ENCODE measurements around the gene ILKAP. TPM values are rescaled to one million over a fixed set of nuclear protein-coding genes. Genes with fewer than 3 reads are reported as not detected.

ILKAP gene
- total RNA-seq, 1 donor from 2014 or later: 43.4 TPM

DNA sequence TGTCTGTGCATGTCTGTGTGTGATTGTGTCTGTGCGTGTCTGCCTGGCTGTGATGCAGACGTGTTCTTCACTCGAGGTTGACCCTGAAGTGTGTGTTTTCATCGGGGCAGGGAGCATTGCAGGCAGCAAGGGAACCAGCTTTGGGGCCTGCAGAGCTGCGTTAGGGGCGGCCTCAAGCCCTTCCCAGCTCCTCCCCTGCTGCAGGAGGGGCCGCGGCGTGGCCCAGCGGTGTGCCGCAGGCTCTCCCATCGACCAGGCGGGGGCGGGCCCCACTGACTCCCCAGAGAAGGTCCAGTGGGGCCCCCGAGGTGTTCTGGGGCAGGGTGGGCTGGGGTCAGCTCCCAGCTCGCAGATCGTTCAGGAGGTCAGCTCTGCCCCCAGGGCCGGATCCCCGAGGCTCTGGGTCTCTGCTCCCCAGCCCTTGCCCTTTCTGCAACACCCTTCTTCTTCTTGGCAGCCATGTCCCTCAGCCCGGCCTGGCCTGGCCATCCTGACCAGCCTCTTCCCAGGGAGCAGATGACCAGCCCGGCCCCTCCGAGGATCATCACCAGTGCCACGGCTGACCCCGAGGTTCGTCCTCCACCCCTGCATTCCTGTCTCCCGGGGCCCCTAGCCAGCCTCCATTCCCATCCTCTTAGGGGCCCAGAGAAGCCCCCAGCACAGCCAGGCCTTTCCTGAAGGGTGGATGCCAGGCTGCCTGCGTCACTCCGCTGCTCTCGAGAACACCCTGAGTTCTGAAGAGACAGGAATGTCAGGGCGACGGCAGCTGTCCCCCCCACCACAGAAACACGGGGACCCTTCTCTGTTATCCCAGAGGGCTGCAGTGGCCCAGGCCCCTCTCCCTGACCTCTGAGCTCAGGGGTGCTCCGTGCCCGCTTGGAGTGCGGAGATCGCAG is 76.1 kb downstream of the ILKAP start:
- no peaks in the 10 kb centered on the region for H3K36me3 ChIP-seq
- H3K9me3 ChIP-seq: no peaks in the 10 kb centered on the region
- no peak overlapping the region for H3K27ac ChIP-seq
- H3K4me3 ChIP-seq: no peak overlapping the region
- DNase-seq (peak; percentile 42), ATAC-seq (peak; percentile 27 to 76)
- no peaks in the 10 kb centered on the region for H3K27me3 ChIP-seq (ENCODE audit: low read depth)
- no peaks in the 10 kb centered on the region for H3K4me1 ChIP-seq
- intact Hi-C loops (cut with DNase I): no loop called here
- TF ChIP-seq, protein P1, sequence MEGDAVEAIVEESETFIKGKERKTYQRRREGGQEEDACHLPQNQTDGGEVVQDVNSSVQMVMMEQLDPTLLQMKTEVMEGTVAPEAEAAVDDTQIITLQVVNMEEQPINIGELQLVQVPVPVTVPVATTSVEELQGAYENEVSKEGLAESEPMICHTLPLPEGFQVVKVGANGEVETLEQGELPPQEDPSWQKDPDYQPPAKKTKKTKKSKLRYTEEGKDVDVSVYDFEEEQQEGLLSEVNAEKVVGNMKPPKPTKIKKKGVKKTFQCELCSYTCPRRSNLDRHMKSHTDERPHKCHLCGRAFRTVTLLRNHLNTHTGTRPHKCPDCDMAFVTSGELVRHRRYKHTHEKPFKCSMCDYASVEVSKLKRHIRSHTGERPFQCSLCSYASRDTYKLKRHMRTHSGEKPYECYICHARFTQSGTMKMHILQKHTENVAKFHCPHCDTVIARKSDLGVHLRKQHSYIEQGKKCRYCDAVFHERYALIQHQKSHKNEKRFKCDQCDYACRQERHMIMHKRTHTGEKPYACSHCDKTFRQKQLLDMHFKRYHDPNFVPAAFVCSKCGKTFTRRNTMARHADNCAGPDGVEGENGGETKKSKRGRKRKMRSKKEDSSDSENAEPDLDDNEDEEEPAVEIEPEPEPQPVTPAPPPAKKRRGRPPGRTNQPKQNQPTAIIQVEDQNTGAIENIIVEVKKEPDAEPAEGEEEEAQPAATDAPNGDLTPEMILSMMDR (IDR thresholded peaks at IDR 0.05): no peak

- H3K4me1 ChIP-seq: no peaks in the 10 kb centered on the region
- H3K36me3 ChIP-seq: no peaks in the 10 kb centered on the region
- DNase-seq (no peak), ATAC-seq (no peak)
- TF ChIP-seq, protein P1 (IDR thresholded peaks at IDR 0.05): no peak
- intact Hi-C loops (cut with DNase I): no loop called here
- H3K4me3 ChIP-seq: no peak overlapping the region
- H3K27ac ChIP-seq: no peak overlapping the region
- H3K9me3 ChIP-seq: no peaks in the 10 kb centered on the region
- H3K27me3 ChIP-seq (ENCODE audit: low read depth): no peaks in the 10 kb centered on the region
Observed at GRCh38 chr2:238126775-238127164, 76.7 kb downstream of the ILKAP start.

- intact Hi-C loops (cut with DNase I): no loop called here
- H3K36me3 ChIP-seq: no peaks in the 10 kb centered on the region
- no peak overlapping the region for H3K4me3 ChIP-seq
- ATAC-seq (no peak), DNase-seq (no peak)
- H3K4me1 ChIP-seq: no peaks in the 10 kb centered on the region
- no peak overlapping the region for H3K27ac ChIP-seq
- H3K27me3 ChIP-seq (ENCODE audit: low read depth): no peaks in the 10 kb centered on the region
- H3K9me3 ChIP-seq: no peaks in the 10 kb centered on the region
- TF ChIP-seq, protein P1 (IDR thresholded peaks at IDR 0.05): no peak
Observed at GRCh38 chr2:238126338-238126737, 77.2 kb downstream of the ILKAP start.

- intact Hi-C loops (cut with DNase I): no loop called here
- no peak for ATAC-seq
- Histone ChIP-seq H3K36me3 (no peaks in the 10 kb centered on the region), H3K27ac (no peak overlapping the region), H3K4me1 (no peaks in the 10 kb centered on the region), H3K4me3 (no peak overlapping the region), H3K9me3 (no peaks in the 10 kb centered on the region), H3K27me3 (ENCODE audit: low read depth) (peaks cover 7% of the 10 kb centered on the region)
- TF ChIP-seq, protein P1 (IDR thresholded peaks at IDR 0.05): no peak
- peak; percentile 39 for DNase-seq
Observed at GRCh38 chr2:238125127-238125885, 78.2 kb downstream of the ILKAP start.

- Histone ChIP-seq H3K27me3 (ENCODE audit: low read depth) (peaks cover 14% of the 10 kb centered on the region), H3K36me3 (no peaks in the 10 kb centered on the region), H3K4me3 (no peak overlapping the region), H3K4me1 (no peaks in the 10 kb centered on the region), H3K27ac (no peak overlapping the region), H3K9me3 (no peaks in the 10 kb centered on the region)
- TF ChIP-seq, protein P1 (IDR thresholded peaks at IDR 0.05): no peak
- intact Hi-C loops (cut with DNase I): no loop called here
- ATAC-seq (no peak), DNase-seq (peak; percentile 28)
Observed at GRCh38 chr2:238124488-238125126, 78.9 kb downstream of the ILKAP start.

Data from lower lobe of right lung (tissue), 2 donors.